DND-41 (cell line): ENCODE data around the gene TNNT2.

Experiments used
- ATAC-seq: fragments of 200-7000 bp; cut with Tn5 transposase; 3 replicates; pipeline ENCODE4 v1.9.1; 2021; ENCODE audit warnings: low read depth; ENCODE audit not compliant: insufficient read depth
- DNase-seq: peaks from one replicate; pipeline ENCODE4 v3.0.0-alpha.2; 2020
- H2AFZ ChIP-seq: 2 replicates; pipeline ENCODE4 v1.6.0; 2012; ENCODE audit warnings: low read depth, low read length
- H3K27ac ChIP-seq: 2 replicates; pipeline ENCODE4 v1.5.1; 2012; ENCODE audit warnings: low read length, inconsistent platforms
- H3K27me3 ChIP-seq: fragments of 200-600 bp; sonication (generic); 2 replicates; pipeline ENCODE4 v1.6.0; 2012; ENCODE audit warnings: low read length, mild to moderate bottlenecking, inconsistent platforms; ENCODE audit not compliant: insufficient read depth, poor library complexity
- H3K36me3 ChIP-seq: 2 replicates; pipeline ENCODE4 v1.5.1; 2012; ENCODE audit warnings: low read length, inconsistent platforms; ENCODE audit not compliant: insufficient read depth
- H3K4me1 ChIP-seq: 2 replicates; pipeline ENCODE4 v1.5.1; 2012; ENCODE audit warnings: mild to moderate bottlenecking, low read length; ENCODE audit not compliant: insufficient read depth
- H3K4me2 ChIP-seq: 2 replicates; pipeline ENCODE4 v1.6.0; 2012; ENCODE audit warnings: mild to moderate bottlenecking, moderate library complexity, low read length, inconsistent platforms; ENCODE audit not compliant: insufficient read depth
- H3K4me3 ChIP-seq, 2 experiments: fragments of 200-600 bp in 1 of 2; shearing (Covaris generic) in 1 of 2; 2 replicates each; pipeline ENCODE4 v1.5.1; 2012 to 2016; ENCODE audit warnings: inconsistent platforms in 2 of 2, low read length in 2 of 2, mild to moderate bottlenecking in 2 of 2, low read depth in 1 of 2, moderate library complexity in 1 of 2
- H3K79me2 ChIP-seq: 2 replicates; pipeline ENCODE4 v1.6.0; 2012; ENCODE audit warnings: low read length, inconsistent platforms; ENCODE audit not compliant: insufficient read depth
- H3K9ac ChIP-seq: 2 replicates; pipeline ENCODE4 v1.6.0; 2012; ENCODE audit warnings: low read depth, mild to moderate bottlenecking, inconsistent platforms, low read length, moderate library complexity
- H3K9me3 ChIP-seq: 2 replicates; pipeline ENCODE4 v1.5.1; 2012; ENCODE audit warnings: low read length, moderate library complexity, mild to moderate bottlenecking, inconsistent platforms; ENCODE audit not compliant: insufficient read depth, severe bottlenecking
- H4K20me1 ChIP-seq: 2 replicates; pipeline ENCODE4 v1.6.0; 2012; ENCODE audit warnings: low read length; ENCODE audit not compliant: insufficient read depth
- EZH2 ChIP-seq: IDR thresholded peaks from 3 replicates; pipeline ENCODE4 v1.6.1; 2012; ENCODE audit warnings: borderline replicate concordance, low read depth, mild to moderate bottlenecking, moderate library complexity, low read length, inconsistent platforms; ENCODE audit not compliant: severe bottlenecking
- TF ChIP-seq, protein P1 (sequence below): IDR thresholded peaks from 2 replicates; pipeline ENCODE4 v1.5.1; 2012; ENCODE audit warnings: borderline replicate concordance, low read length, moderate library complexity, mild to moderate bottlenecking; ENCODE audit not compliant: poor library complexity, severe bottlenecking; ENCODE audit errors: extremely low read depth

Gene TNNT2

GRCh38 chr1:201396861-201397464 lies 19.5 kb upstream of the TNNT2 start:
- TF ChIP-seq, protein P1, sequence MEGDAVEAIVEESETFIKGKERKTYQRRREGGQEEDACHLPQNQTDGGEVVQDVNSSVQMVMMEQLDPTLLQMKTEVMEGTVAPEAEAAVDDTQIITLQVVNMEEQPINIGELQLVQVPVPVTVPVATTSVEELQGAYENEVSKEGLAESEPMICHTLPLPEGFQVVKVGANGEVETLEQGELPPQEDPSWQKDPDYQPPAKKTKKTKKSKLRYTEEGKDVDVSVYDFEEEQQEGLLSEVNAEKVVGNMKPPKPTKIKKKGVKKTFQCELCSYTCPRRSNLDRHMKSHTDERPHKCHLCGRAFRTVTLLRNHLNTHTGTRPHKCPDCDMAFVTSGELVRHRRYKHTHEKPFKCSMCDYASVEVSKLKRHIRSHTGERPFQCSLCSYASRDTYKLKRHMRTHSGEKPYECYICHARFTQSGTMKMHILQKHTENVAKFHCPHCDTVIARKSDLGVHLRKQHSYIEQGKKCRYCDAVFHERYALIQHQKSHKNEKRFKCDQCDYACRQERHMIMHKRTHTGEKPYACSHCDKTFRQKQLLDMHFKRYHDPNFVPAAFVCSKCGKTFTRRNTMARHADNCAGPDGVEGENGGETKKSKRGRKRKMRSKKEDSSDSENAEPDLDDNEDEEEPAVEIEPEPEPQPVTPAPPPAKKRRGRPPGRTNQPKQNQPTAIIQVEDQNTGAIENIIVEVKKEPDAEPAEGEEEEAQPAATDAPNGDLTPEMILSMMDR, result no peak
- no peak for TF ChIP-seq EZH2
- Histone ChIP-seq H3K9ac (no peak overlapping the region), H3K4me2 (no peak overlapping the region), H3K27ac (no peak overlapping the region), H3K9me3 (no peaks in the 10 kb centered on the region), H3K4me1 (no peaks in the 10 kb centered on the region), H4K20me1 (no peaks in the 10 kb centered on the region; the same call in 1 of the 2 replicates), H3K36me3 (no peaks in the 10 kb centered on the region), H3K27me3 (peaks cover 31% of the 10 kb centered on the region), H3K4me3 (no peak overlapping the region), H2AFZ (no peak overlapping the region), H3K79me2 (no peaks in the 10 kb centered on the region)
- ATAC-seq (no peak), DNase-seq (no peak)

DNA sequence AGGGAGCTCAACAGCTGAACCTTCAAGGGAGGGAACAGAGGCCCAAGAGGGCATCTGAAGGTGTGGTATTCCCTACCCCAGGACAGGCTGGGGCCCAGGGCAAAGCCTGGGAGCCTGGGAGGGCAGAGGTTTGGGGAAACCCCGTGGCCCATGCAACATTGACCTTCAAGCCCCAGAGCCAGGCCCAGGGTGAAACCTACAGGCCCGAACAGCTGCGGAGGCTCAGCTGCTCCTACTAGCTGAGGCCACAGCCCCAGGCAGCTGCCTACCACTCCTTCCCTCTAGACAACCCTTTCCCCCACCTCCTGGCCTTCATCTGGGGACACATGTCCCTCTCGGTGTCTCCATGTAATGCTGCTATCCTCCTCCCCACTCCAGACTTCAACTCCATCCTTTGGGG lies 18.5 kb upstream of the TNNT2 start:
- peaks cover 25% of the 10 kb centered on the region for H3K27me3 ChIP-seq
- no peak overlapping the region for H3K27ac ChIP-seq
- H3K9ac ChIP-seq, result no peak overlapping the region
- no peak overlapping the region for H2AFZ ChIP-seq
- no peak overlapping the region for H3K4me2 ChIP-seq
- H4K20me1 ChIP-seq, result no peaks in the 10 kb centered on the region; the same call in 1 of the 2 replicates
- H3K9me3 ChIP-seq, result no peaks in the 10 kb centered on the region
- no peaks in the 10 kb centered on the region for H3K36me3 ChIP-seq
- no peak for ATAC-seq
- DNase-seq, result no peak
- H3K4me1 ChIP-seq, result no peaks in the 10 kb centered on the region
- no peaks in the 10 kb centered on the region for H3K79me2 ChIP-seq
- TF ChIP-seq, protein P1, result no peak
- no peak for TF ChIP-seq EZH2
- H3K4me3 ChIP-seq, result no peak overlapping the region

- no peak for DNase-seq
- H4K20me1 ChIP-seq, result no peaks in the 10 kb centered on the region; the same call in 1 of the 2 replicates
- peaks cover 23% of the 10 kb centered on the region for H3K27me3 ChIP-seq
- ATAC-seq, result no peak
- H3K4me2 ChIP-seq, result no peak overlapping the region
- no peaks in the 10 kb centered on the region for H3K79me2 ChIP-seq
- TF ChIP-seq, protein P1, result no peak
- no peak for TF ChIP-seq EZH2
- H3K4me1 ChIP-seq, result no peaks in the 10 kb centered on the region
- H3K9ac ChIP-seq, result no peak overlapping the region
- no peaks in the 10 kb centered on the region for H3K9me3 ChIP-seq
- H3K27ac ChIP-seq, result no peak overlapping the region
- H3K36me3 ChIP-seq, result no peaks in the 10 kb centered on the region
- no peak overlapping the region for H2AFZ ChIP-seq
- no peak overlapping the region for H3K4me3 ChIP-seq
Measured at GRCh38 chr1:201394591-201394990, 17.1 kb upstream of the TNNT2 start.
